GM18951 (cell line): Measurements from ENCODE around the gene CDKAL1.

Source experiments
- POLR2A ChIP-seq: IDR thresholded peaks from 4 replicates; pipeline ENCODE4 v1.6.1; 2011; ENCODE audit warnings: mild to moderate bottlenecking; ENCODE audit not compliant: insufficient read length, insufficient read depth; ENCODE audit errors: extremely low read depth
- in situ Hi-C: fragments of 300-500 bp; cut with MboI; formaldehyde crosslinking; loops from one replicate; pipeline ENCODE4 v1.12.0; 2022; ENCODE audit warnings: low sequenced_read_pairs, mixed read lengths, inconsistent platforms; ENCODE audit not compliant: unreplicated experiment

Gene CDKAL1

GRCh38 chr6:20931093-20931492 is 396.8 kb downstream of the CDKAL1 start:
- no peak for TF ChIP-seq POLR2A
- in situ Hi-C loops = no loop called here

- TF ChIP-seq POLR2A = no peak
- in situ Hi-C loops = no loop called here
These were observed 397.5 kb downstream of the CDKAL1 start for GRCh38 chr6:20931772-20932171.

GRCh38 chr6:20932284-20932683 is 398.0 kb downstream of the CDKAL1 start:
- TF ChIP-seq POLR2A = no peak
- in situ Hi-C loops = no loop called here

GRCh38 chr6:20933057-20933788 is 399.0 kb downstream of the CDKAL1 start:
- in situ Hi-C loops = no loop called here
- TF ChIP-seq POLR2A = no peak

- no peak for TF ChIP-seq POLR2A
- in situ Hi-C loops = no loop called here
These were observed 402.7 kb downstream of the CDKAL1 start for GRCh38 chr6:20936949-20937348.

- no peak for TF ChIP-seq POLR2A
- in situ Hi-C loops = no loop called here
These were observed 405.0 kb downstream of the CDKAL1 start for GRCh38 chr6:20939161-20939775.

GRCh38 chr6:20943040-20943627 is 408.9 kb downstream of the CDKAL1 start:
- no peak for TF ChIP-seq POLR2A
- in situ Hi-C loops = no loop called here

GRCh38 chr6:20943922-20944321 is 409.7 kb downstream of the CDKAL1 start:
- in situ Hi-C loops = no loop called here
- TF ChIP-seq POLR2A = no peak

GRCh38 chr6:20946022-20946421 is 411.8 kb downstream of the CDKAL1 start:
- in situ Hi-C loops = no loop called here
- TF ChIP-seq POLR2A = no peak

- TF ChIP-seq POLR2A = no peak
- in situ Hi-C loops = no loop called here
These were observed 412.6 kb downstream of the CDKAL1 start for GRCh38 chr6:20946890-20947289.

GRCh38 chr6:20947977-20948376 is 413.7 kb downstream of the CDKAL1 start:
- no peak for TF ChIP-seq POLR2A
- in situ Hi-C loops = no loop called here

GRCh38 chr6:20948556-20948955 is 414.3 kb downstream of the CDKAL1 start:
- in situ Hi-C loops = no loop called here
- TF ChIP-seq POLR2A = no peak

GRCh38 chr6:20949138-20949537 is 414.9 kb downstream of the CDKAL1 start:
- TF ChIP-seq POLR2A = no peak
- in situ Hi-C loops = no loop called here
